Measurements from ENCODE around the gene CHD2.

The CHD2 gene

DNA sequence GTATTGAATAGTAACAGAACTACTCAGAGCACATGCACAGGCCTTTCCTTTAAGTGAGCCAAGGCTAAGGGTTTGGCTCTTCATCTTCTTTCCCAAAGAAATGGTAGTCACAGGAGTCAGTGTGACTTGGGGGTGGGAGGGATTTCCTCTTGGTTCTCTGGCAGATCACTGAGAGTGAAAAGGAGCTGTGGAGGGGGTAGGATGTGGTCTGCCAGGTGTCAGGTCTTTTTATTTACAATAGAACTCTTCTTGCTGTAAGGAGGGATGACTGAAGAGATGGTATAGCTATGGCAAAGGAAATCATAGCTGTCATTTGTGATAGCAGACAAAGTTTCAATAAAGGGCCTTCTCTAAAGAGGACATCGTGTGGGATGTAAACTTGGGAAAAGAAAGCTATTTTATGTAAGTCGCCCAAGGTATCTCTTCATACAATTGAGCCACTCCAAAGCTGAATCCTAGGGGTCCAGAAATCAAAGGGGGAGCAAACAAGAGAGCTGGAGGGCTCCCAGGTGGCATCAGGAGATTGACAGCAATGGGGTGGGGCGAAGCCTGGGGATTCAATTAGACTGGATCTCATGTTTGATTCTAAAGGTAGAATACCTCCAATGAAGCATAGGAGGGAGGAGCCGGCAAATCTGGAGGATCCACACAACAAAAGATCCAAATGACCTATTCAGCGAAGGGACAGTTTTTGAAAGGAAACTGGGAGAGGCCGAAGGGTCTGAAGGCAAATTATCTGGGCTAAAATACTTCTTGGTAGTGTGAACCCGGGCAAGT lies 20.0 kb upstream of the CHD2 start:
- H3K27ac ChIP-seq (ENCODE audit: low read depth, low read length, poor library complexity, severe bottlenecking): peak overlapping the region; percentile 86
- 0 out of 2 replicates have a peak overlapping the region, but pooled peaks have one; percentile 3 for H2AFZ ChIP-seq (ENCODE audit: low read length)
- peaks cover 22% of the 10 kb centered on the region for H3K79me2 ChIP-seq (ENCODE audit: insufficient read depth, low read length)
- H3K9me3 ChIP-seq (ENCODE audit: low read length): no peaks in the 10 kb centered on the region
- H3K9ac ChIP-seq (ENCODE audit: low read length): peak overlapping the region; percentile 74; the same call in 1 of the 2 replicates
- no peak overlapping the region for H3K4me2 ChIP-seq (ENCODE audit: low read length)
- no peak overlapping the region for H3K4me3 ChIP-seq (ENCODE audit: low read depth, low read length, poor library complexity, severe bottlenecking)
- H3K27me3 ChIP-seq (ENCODE audit: insufficient read depth, low read length): no peaks in the 10 kb centered on the region
- no peaks in the 10 kb centered on the region for H3F3A ChIP-seq (ENCODE audit: insufficient read depth, low read length)
- H3K36me3 ChIP-seq (ENCODE audit: insufficient read depth, low read length): peaks cover 21% of the 10 kb centered on the region
- no peak for TF ChIP-seq EZH2 (IDR thresholded peaks at IDR 0.05; ENCODE audit: borderline replicate concordance, low read length)
- TF ChIP-seq, protein P1, sequence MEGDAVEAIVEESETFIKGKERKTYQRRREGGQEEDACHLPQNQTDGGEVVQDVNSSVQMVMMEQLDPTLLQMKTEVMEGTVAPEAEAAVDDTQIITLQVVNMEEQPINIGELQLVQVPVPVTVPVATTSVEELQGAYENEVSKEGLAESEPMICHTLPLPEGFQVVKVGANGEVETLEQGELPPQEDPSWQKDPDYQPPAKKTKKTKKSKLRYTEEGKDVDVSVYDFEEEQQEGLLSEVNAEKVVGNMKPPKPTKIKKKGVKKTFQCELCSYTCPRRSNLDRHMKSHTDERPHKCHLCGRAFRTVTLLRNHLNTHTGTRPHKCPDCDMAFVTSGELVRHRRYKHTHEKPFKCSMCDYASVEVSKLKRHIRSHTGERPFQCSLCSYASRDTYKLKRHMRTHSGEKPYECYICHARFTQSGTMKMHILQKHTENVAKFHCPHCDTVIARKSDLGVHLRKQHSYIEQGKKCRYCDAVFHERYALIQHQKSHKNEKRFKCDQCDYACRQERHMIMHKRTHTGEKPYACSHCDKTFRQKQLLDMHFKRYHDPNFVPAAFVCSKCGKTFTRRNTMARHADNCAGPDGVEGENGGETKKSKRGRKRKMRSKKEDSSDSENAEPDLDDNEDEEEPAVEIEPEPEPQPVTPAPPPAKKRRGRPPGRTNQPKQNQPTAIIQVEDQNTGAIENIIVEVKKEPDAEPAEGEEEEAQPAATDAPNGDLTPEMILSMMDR (IDR thresholded peaks at IDR 0.05; ENCODE audit: low read length): no peak
- H4K20me1 ChIP-seq (ENCODE audit: insufficient read depth, low read length): no peaks in the 10 kb centered on the region
- H3K9me2 ChIP-seq (ENCODE audit: low read depth, low read length): no peaks in the 10 kb centered on the region
- H3K4me1 ChIP-seq (ENCODE audit: insufficient read depth, low read length, severe bottlenecking): peaks cover 47% of the 10 kb centered on the region

DNA sequence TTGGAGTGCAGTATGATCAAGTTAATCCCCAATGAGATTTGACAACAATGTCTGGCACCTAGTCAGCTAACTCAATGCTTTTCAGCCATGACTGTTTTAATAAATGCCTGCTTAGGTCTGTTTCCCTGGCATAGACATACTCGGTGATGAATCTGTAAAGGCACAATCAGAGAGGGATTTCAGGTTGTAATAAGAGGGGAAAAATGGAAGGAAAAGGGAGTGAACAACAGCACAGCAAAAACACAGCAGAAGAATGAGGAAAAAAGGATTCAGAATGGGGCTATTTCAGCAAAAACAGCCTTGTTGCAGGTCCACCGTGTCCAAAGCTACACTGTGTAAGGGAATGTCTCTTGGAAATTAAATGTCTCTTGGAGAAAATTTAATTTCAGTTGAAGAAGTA lies 19.3 kb upstream of the CHD2 start:
- H3K9ac ChIP-seq (ENCODE audit: low read length): peak overlapping the region; percentile 74; the same call in 1 of the 2 replicates
- no peaks in the 10 kb centered on the region for H3K9me2 ChIP-seq (ENCODE audit: low read depth, low read length)
- H3K9me3 ChIP-seq (ENCODE audit: low read length): no peaks in the 10 kb centered on the region
- no peaks in the 10 kb centered on the region for H3F3A ChIP-seq (ENCODE audit: insufficient read depth, low read length)
- H4K20me1 ChIP-seq (ENCODE audit: insufficient read depth, low read length): no peaks in the 10 kb centered on the region
- peak overlapping the region; percentile 86 for H3K27ac ChIP-seq (ENCODE audit: low read depth, low read length, poor library complexity, severe bottlenecking)
- H3K4me3 ChIP-seq (ENCODE audit: low read depth, low read length, poor library complexity, severe bottlenecking): no peak overlapping the region
- H3K4me2 ChIP-seq (ENCODE audit: low read length): peak overlapping the region; percentile 75; the same call in 1 of the 2 replicates
- peaks cover 28% of the 10 kb centered on the region for H3K36me3 ChIP-seq (ENCODE audit: insufficient read depth, low read length)
- H3K4me1 ChIP-seq (ENCODE audit: insufficient read depth, low read length, severe bottlenecking): peaks cover 54% of the 10 kb centered on the region
- no peaks in the 10 kb centered on the region for H3K27me3 ChIP-seq (ENCODE audit: insufficient read depth, low read length)
- H3K79me2 ChIP-seq (ENCODE audit: insufficient read depth, low read length): peaks cover 29% of the 10 kb centered on the region
- peak overlapping the region; percentile 3; the same call in 1 of the 2 replicates for H2AFZ ChIP-seq (ENCODE audit: low read length)
- no peak for TF ChIP-seq EZH2 (IDR thresholded peaks at IDR 0.05; ENCODE audit: borderline replicate concordance, low read length)
- TF ChIP-seq, protein P1 (IDR thresholded peaks at IDR 0.05; ENCODE audit: low read length): no peak

DNA sequence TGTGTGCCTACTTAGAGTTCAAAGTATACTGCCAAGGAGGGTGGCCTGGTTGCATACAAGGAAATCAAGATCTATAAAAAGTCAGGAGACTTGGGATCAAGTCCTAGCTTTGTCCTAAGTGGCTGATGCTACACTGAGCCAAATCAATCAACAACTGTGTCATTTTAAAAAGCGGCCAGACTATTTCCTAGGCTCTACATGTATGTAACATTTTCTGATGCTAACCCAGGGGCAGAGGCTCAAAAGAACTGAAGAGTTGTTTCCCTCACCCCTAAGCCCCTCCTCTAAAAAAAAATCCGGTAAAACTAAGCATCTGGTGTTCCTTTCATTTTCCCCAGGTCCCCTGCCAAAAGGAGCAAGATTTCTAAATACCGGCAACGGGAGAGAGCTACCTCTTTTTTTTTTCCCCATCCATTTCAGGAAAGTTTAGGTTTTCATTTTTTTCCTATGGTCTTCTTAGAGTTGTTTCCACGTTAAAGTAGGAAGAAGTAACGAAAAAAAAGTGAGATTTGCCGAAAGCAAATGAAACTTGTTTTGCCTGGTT lies 18.8 kb upstream of the CHD2 start:
- Histone ChIP-seq H4K20me1 (ENCODE audit: insufficient read depth, low read length) (no peaks in the 10 kb centered on the region), H3K27ac (ENCODE audit: low read depth, low read length, poor library complexity, severe bottlenecking) (peak overlapping the region; percentile 86), H3F3A (ENCODE audit: insufficient read depth, low read length) (no peaks in the 10 kb centered on the region), H3K36me3 (ENCODE audit: insufficient read depth, low read length) (peaks cover 33% of the 10 kb centered on the region), H3K4me2 (ENCODE audit: low read length) (peak overlapping the region; percentile 75), H3K4me1 (ENCODE audit: insufficient read depth, low read length, severe bottlenecking) (peaks cover 59% of the 10 kb centered on the region), H3K4me3 (ENCODE audit: low read depth, low read length, poor library complexity, severe bottlenecking) (peak overlapping the region; percentile 53), H2AFZ (ENCODE audit: low read length) (no peak overlapping the region), H3K9ac (ENCODE audit: low read length) (peak overlapping the region; percentile 74), H3K9me2 (ENCODE audit: low read depth, low read length) (no peaks in the 10 kb centered on the region), H3K79me2 (ENCODE audit: insufficient read depth, low read length) (peaks cover 34% of the 10 kb centered on the region), H3K9me3 (ENCODE audit: low read length) (no peaks in the 10 kb centered on the region), H3K27me3 (ENCODE audit: insufficient read depth, low read length) (no peaks in the 10 kb centered on the region)
- TF ChIP-seq EZH2 (IDR thresholded peaks at IDR 0.05; ENCODE audit: borderline replicate concordance, low read length): no peak

All from OCI-LY1 (cell line).